Measurements from ENCODE around the gene IP6K2. TPM values are rescaled to one million over a fixed set of nuclear protein-coding genes. Genes with fewer than 3 reads are reported as not detected.

The IP6K2 gene
- total and polyA plus RNA-seq, 10 of the 15 experiments (the other 5 are each of a cell fraction or from before 2014, with no cell fraction given) = 25.8 to 95.9 (median 69.0) TPM

- SMC1A ChIA-PET (ENCODE audit: uncharacterized antibody, unreplicated experiment) = no interaction called here
- no TSS peak for BruUV-seq (replicated peaks)
- Histone ChIP-seq H3K9me3 (replicated peaks; ENCODE audit: control insufficient read depth, insufficient read depth, low read length) (no peaks in the 10 kb centered on the region), H3K4me2 (ENCODE audit: control insufficient read depth, insufficient read depth) (peak overlapping the region; percentile 17; the same call in 1 of the 2 replicates), H3K4me1 (ENCODE audit: control insufficient read depth, insufficient read depth, low read length) (peaks cover 7% of the 10 kb centered on the region), H3K4me3 (no peak overlapping the region), H3K79me2 (ENCODE audit: control insufficient read depth, insufficient read depth, low read length) (peaks cover 84% of the 10 kb centered on the region), H4K20me1 (ENCODE audit: control insufficient read depth, insufficient read depth) (peaks cover 8% of the 10 kb centered on the region), H3K27ac (ENCODE audit: control insufficient read depth, insufficient read depth) (no peak overlapping the region), H3K36me3 (ENCODE audit: control insufficient read depth in 2 of 2, insufficient read depth in 2 of 2, low read length in 1 of 2) (peaks cover 5 to 21% of the 10 kb centered on the region in 2 experiments; a peak in 3 of 4 replicates), H3K27me3 (replicated peaks in 1 of 2; ENCODE audit: control insufficient read depth in 2 of 2, insufficient read depth in 2 of 2, low read length in 1 of 2) (no peaks in the 10 kb centered on the region), H3K9ac (ENCODE audit: control insufficient read depth, insufficient read depth, low read length) (no peak overlapping the region), H2AFZ (ENCODE audit: control insufficient read depth, low read depth, low read length) (no peak overlapping the region)
- intact Hi-C loops (cut with micrococcal nuclease; ENCODE audit: unreplicated experiment) (no loop called here), in situ Hi-C loops (cut with MboI) (no loop called here)
- ATAC-seq = peak; percentile 29; the same call in 2 of the 3 replicates
- CTCF ChIA-PET = no interaction called here
- 100% methylated on average over 2 of the region's 2 CpGs for WGBS (ENCODE audit: insufficient coverage, insufficient replicate concordance, low lambda C conversion rate, missing lambda C conversion rate)
- RAD21 ChIA-PET (ENCODE audit: unreplicated experiment) = no interaction called here
- no peak for DNase-seq (ENCODE audit: low read depth, low spot score)
- POLR2A ChIA-PET = interaction anchor here (0.6 kb wide), 1 partner anchor 679 kb away, joined by 4 read pairs; no protein-coding TSS in a partner anchor
- no peak for TF ChIP-seq BCL11A (IDR thresholded peaks at IDR 0.05; ENCODE audit: low read depth, low read length)
- TF ChIP-seq TAF1 (IDR thresholded peaks at IDR 0.05; ENCODE audit: borderline replicate concordance, low read depth, low read length) = no peak
- no peak for TF ChIP-seq SIX5 (IDR thresholded peaks at IDR 0.05; ENCODE audit: low read depth, low read length, severe bottlenecking)
- TF ChIP-seq JUNB (IDR thresholded peaks at IDR 0.05) = no peak
- TF ChIP-seq GABPA (IDR thresholded peaks at IDR 0.05; ENCODE audit: low read depth) = no peak
- TF ChIP-seq ZSCAN29 (IDR thresholded peaks at IDR 0.05) = no peak
- FAIRE-seq = no peak
Measured at GRCh38 chr3:48711727-48712126, 5.3 kb downstream of the IP6K2 start.

- Histone ChIP-seq H3K4me2 (ENCODE audit: control insufficient read depth, insufficient read depth) (no peak overlapping the region), H3K4me3 (no peak overlapping the region), H3K36me3 (ENCODE audit: control insufficient read depth in 2 of 2, insufficient read depth in 2 of 2, low read length in 1 of 2) (peaks cover 5 to 21% of the 10 kb centered on the region in 2 experiments; a peak in 3 of 4 replicates), H3K4me1 (ENCODE audit: control insufficient read depth, insufficient read depth, low read length) (no peaks in the 10 kb centered on the region; the same call in 1 of the 2 replicates), H3K27ac (ENCODE audit: control insufficient read depth, insufficient read depth) (peak overlapping the region; percentile 24), H3K9ac (ENCODE audit: control insufficient read depth, insufficient read depth, low read length) (no peak overlapping the region), H3K27me3 (replicated peaks in 1 of 2; ENCODE audit: control insufficient read depth in 2 of 2, insufficient read depth in 2 of 2, low read length in 1 of 2) (no peaks in the 10 kb centered on the region), H2AFZ (ENCODE audit: control insufficient read depth, low read depth, low read length) (no peak overlapping the region), H3K9me3 (replicated peaks; ENCODE audit: control insufficient read depth, insufficient read depth, low read length) (no peaks in the 10 kb centered on the region), H3K79me2 (ENCODE audit: control insufficient read depth, insufficient read depth, low read length) (peaks cover 76% of the 10 kb centered on the region), H4K20me1 (ENCODE audit: control insufficient read depth, insufficient read depth) (peaks cover 11% of the 10 kb centered on the region)
- FAIRE-seq (no peak), DNase-seq (ENCODE audit: low read depth, low spot score) (no peak), ATAC-seq (no peak; the same call in 2 of the 3 replicates)
- 63% methylated on average over 7 of the region's 7 CpGs for whole genome bisulfite sequencing (ENCODE audit: insufficient coverage, insufficient replicate concordance, low lambda C conversion rate, missing lambda C conversion rate)
- ChIA-PET SMC1A (ENCODE audit: uncharacterized antibody, unreplicated experiment) (interaction anchor here (0.7 kb wide), 1 partner anchor 446 kb away, joined by 3 read pairs; no protein-coding TSS in a partner anchor), CTCF (no interaction called here), POLR2A (no interaction called here), RAD21 (ENCODE audit: unreplicated experiment) (no interaction called here)
- intact Hi-C loops (cut with micrococcal nuclease; ENCODE audit: unreplicated experiment) (no loop called here), in situ Hi-C loops (cut with MboI) (no loop called here)
- BruUV-seq (replicated peaks) = TSS peak; percentile 40
- TF ChIP-seq ZNF622 (IDR thresholded peaks at IDR 0.05) (no peak), YY1 (IDR thresholded peaks at IDR 0.05; ENCODE audit: low read depth, low read length) (no peak), POLR2AphosphoS5 (IDR thresholded peaks at IDR 0.05; ENCODE audit: low read length) (0 out of 2 replicates have a peak, but pooled peaks have one; percentile 30)
Measured at GRCh38 chr3:48709051-48709461, 8.0 kb downstream of the IP6K2 start.

Measured in GM12878 (cell line).